Middle frontal gyrus (tissue), 1 donor: ENCODE measurements around the gene HUS1.
"Not testable (repeated sequence)": the region's sequence is repeated elsewhere in the genome, so short reads cannot be mapped to it uniquely, and the experiment has no call there.

Experiments used
- DNase-seq: peaks from one replicate; pipeline ENCODE4 v3.0.0-alpha.2; 2015; ENCODE audit warnings: low spot score; ENCODE audit errors: extremely low spot score

HUS1 gene

DNA sequence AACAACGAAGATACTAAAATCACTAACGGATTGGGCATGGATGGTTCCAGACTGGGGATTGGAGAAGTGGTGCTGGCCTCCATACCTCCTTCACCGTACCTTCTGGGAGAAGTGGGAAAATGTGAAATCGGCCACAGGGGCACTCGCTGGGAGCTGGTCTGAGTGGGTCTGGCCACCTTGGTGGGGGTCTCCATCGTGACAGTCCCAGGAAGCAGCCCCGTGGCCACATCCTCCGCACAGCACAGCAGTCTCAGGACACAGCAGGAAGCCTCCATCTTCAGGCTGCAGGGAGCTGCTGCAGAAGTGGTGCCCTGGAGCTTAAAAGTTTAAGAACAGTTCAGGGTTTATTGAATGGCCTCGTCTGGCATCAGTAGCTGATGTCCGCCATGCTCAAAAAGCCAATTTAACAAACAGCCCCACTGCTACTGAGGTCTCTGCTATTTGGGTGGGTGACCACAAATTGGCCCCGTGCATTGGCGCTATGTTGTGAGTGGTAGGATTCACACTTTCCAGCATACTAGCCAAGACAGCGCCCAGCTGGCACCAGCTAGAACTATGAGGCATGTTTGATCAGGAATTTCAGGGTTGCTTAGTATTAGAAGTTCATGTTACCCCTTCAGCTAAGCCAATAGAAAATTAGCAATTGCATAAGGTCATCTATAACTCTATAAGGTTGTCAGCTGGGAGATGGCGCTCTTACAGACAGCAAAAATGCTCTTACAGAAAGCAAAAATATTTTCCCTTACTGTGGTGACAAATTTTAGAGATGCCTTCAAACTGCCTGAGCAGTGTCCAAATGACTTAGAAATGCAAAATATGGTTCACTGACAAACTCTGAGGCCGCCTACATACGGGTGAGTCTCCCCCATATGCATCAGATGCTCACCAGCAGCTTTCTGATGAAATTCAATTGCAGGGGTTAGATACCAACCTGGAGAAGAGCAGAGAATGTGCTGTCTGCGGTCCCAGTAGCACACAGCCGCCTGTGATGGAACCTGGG, 48.1 kb downstream of the HUS1 start:
- DNase-seq: no peak

DNA sequence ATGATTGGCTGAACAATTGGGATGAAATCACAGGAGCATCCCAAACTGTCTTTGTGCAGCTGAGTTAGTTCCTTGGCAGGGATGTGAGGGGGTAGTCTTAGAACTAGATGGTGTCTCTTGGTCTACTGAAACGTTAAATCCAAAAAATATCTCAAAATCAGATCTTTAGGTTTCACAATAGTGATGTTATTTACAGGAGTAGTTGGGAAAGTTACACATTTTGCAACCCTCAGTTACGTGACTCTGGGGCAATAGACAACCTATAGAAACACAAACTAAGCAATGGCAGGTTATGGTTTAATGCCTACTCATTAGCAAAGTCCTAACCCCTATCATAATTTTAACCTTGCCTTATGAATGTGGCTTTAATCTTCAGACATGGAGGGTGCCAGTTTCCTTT, 55.1 kb downstream of the HUS1 start:
- DNase-seq: no peak

DNA sequence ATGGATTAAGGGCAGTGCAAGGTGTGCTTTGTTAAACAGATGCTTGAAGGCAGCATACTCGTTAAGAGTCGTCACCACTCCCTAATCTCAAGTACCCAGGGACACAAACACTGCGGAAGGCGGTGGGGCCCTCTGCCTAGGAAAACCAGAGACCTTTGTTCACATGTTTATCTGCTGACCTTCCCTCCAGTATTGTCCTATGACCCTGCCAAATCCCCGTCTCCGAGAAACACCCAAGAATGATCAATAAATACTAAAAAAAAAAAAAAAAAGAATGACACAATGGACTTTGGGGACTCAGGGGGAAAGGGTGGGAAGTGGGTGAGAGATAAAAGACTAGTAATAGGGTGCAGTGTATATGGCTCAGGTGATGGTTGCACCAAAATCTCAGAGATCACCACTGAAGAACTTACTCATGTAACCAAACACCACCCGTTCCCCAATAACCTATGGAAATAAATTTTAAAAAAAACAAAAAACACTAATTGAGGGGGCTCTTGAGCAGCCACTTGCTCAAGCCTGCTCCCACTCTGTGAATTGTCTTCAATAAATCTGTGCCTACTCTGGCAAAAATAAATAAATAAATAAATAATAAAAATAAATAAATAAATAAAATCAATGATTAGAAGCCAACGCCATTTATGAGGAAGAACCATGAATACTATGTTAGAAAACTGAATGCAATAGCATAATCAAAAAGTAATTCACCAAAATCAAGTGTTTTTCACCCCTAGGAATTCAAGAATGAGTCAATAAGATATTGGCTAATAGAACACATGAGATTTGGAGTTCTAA, 56.1 kb downstream of the HUS1 start:
- not testable (repeated sequence) for DNase-seq

DNA sequence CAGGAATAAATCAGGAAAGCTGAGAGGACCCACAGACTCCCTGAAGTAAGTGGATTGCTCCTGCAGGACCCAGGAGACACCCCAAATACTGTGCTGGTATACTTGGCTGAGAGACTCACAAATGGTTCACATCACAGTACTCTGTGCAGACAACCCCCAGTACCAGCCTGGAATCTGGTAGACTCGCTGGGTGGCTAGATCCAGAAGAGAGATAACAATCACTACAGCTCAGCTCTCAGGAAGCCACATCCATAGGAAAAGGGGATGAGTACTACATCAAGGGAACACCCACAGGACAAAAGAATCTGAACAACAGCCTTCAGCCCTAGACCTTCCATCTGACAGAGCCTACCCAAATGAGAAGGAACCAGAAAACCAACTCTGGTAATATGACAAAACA, 62.9 kb downstream of the HUS1 start:
- not testable (repeated sequence) for DNase-seq

DNA sequence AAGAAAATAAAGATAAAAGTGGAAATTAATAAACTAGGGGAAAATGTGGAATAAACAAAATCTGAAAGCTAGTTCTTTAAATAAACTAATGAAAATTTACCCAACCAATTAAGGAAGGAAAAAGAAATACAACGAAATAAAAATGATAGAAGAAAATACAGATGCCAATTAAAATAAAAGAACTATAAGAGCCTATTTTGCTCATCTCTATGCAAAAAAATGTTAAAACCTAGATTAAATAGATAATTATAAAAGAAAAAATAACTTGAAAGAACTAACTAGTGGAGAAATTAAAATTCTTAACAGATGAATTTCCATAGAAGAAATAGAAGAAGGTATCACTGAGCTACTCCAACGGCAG, 63.8 kb downstream of the HUS1 start:
- no peak for DNase-seq

DNA sequence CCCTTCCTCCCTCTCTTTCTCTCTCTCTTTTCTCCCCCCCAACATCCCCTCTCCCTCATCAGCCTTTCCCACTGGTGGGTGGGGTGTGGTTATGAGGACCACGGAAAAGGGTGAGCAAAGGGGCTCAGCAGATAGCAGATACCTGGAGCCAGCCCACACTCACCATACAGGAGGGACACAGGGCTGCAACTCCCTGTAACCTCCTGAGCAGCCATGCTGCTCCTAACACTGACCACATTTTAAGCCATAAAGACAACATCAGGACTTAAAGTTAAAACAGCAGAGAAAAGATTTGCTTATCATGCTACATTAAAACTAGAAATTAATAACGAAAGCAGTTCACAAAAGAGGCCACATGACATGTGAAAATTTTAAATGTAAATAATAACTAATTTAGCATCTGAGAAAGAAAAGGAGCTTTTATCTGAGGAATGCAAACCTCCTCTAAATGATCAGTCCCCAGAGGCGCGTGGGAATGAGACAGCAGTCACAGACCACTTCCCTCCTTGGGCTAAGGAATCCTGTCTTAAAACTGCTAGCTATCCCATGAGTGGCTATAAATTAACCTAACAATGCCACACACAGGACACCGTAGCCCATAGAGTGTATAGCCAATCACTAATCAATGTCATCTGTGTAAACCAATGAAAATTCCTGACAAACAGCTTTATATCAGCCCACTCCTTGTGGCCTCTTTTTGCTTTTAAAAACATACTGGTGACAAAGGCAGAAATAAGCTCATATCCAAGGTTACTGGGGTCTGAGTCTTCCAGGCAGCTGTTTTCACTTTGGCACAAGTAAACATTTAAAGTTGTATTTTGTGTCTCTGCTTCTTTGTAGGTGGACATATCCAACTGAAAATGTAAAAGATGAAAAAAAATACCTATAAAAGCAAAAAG, 64.4 kb downstream of the HUS1 start:
- no peak for DNase-seq
